ENCODE measurements around the gene ENPP1. TPM values are rescaled to one million over a fixed set of nuclear protein-coding genes. Genes with fewer than 3 reads are reported as not detected.

Gene ENPP1
- total and polyA plus RNA-seq, 2 experiments from 2014 or later, result 34.2 to 53.7 TPM

DNA sequence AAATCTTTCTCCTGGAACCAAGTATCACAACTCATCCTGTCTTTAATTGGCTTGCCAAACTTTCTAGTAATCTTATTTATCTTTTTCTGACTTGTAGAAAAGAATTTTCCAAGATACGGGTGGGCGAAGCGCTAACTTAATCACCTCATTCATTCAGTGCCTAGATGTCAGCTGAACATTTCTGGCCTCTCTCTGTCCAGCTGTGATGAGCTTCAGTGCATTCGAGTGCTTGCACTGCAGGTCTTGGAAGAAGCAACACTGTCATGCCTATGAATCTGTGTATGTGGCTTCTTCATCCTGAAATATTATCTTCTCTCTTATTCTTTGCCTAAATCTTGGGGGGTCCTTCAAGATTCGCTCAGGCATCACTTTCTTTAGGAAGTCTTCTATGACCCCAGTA is 16.3 kb upstream of the ENPP1 start:
- Histone ChIP-seq H3K9ac (no peak overlapping the region), H3K9me2 (ENCODE audit: insufficient read depth) (no peaks in the 10 kb centered on the region), H3K27ac (no peak overlapping the region), H3K4me2 (ENCODE audit: unreplicated experiment) (no peak overlapping the region), H2AFZ (no peak overlapping the region), H3K79me2 (ENCODE audit: insufficient read depth) (no peaks in the 10 kb centered on the region), H3K9me3 (ENCODE audit: low read depth) (no peaks in the 10 kb centered on the region), H4K20me1 (ENCODE audit: insufficient read depth) (no peaks in the 10 kb centered on the region), H3F3A (ENCODE audit: insufficient read depth) (peaks cover 23% of the 10 kb centered on the region), H3K4me1 (ENCODE audit: insufficient read depth) (peaks cover 29% of the 10 kb centered on the region), H3K27me3 (replicated peaks; ENCODE audit: insufficient read depth) (no peaks in the 10 kb centered on the region), H3K36me3 (ENCODE audit: low read depth) (no peaks in the 10 kb centered on the region), H3K4me3 (no peak overlapping the region)
- WGBS, 2 experiments (ENCODE audit: low coverage in 1 of 2, low lambda C conversion rate in 2 of 2, missing lambda C conversion rate in 2 of 2), result 65% methylated on average over 5 of the region's 5 CpGs
- TF ChIP-seq EZH2 (IDR thresholded peaks at IDR 0.05; ENCODE audit: insufficient read depth, poor library complexity, severe bottlenecking), result no peak
- TF ChIP-seq EZH2phosphoT487 (IDR thresholded peaks at IDR 0.05; ENCODE audit: insufficient read depth, low read depth), result no peak
- in situ Hi-C loops (cut with MboI), result no loop called here
- DNase-seq, result no peak

DNA sequence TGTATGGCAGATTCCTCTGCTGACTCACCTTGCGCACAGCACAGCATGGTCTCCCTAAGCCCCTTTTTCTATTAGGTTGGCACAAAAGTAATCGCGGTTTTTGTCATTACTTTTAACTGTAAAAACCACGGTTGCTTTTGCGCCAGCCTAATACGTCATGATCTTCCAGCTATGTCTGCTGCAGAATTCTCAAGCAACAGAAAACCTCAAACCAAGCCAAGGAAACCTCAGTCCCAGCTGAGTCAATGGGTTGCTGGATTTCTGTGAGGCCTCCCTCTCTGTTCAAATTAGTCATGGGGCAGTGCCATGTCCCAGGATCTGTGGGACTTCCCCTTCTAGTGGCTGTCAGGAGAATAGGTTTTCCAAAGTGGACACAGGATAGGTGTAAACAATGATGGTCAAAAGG is 15.7 kb upstream of the ENPP1 start:
- peaks cover 25% of the 10 kb centered on the region for H3K4me1 ChIP-seq (ENCODE audit: insufficient read depth)
- no peak overlapping the region for H3K4me2 ChIP-seq (ENCODE audit: unreplicated experiment)
- no peak overlapping the region for H3K4me3 ChIP-seq
- H3K9me2 ChIP-seq (ENCODE audit: insufficient read depth), result no peaks in the 10 kb centered on the region
- no peak overlapping the region for H2AFZ ChIP-seq
- no peaks in the 10 kb centered on the region for H3K79me2 ChIP-seq (ENCODE audit: insufficient read depth)
- DNase-seq, result peak; percentile 55
- no peaks in the 10 kb centered on the region for H3K36me3 ChIP-seq (ENCODE audit: low read depth)
- no peak overlapping the region for H3K9ac ChIP-seq
- no peaks in the 10 kb centered on the region for H4K20me1 ChIP-seq (ENCODE audit: insufficient read depth)
- no peaks in the 10 kb centered on the region for H3K27me3 ChIP-seq (replicated peaks; ENCODE audit: insufficient read depth)
- 84 to 86% methylated on average over 6 of the region's 6 CpGs for WGBS, 2 experiments (ENCODE audit: low coverage in 1 of 2, low lambda C conversion rate in 2 of 2, missing lambda C conversion rate in 2 of 2)
- H3K27ac ChIP-seq, result no peak overlapping the region
- TF ChIP-seq EZH2 (IDR thresholded peaks at IDR 0.05; ENCODE audit: insufficient read depth, poor library complexity, severe bottlenecking) (no peak), EZH2phosphoT487 (IDR thresholded peaks at IDR 0.05; ENCODE audit: insufficient read depth, low read depth) (no peak)
- no peaks in the 10 kb centered on the region for H3K9me3 ChIP-seq (ENCODE audit: low read depth)
- in situ Hi-C loops (cut with MboI), result no loop called here
- peaks cover 17% of the 10 kb centered on the region for H3F3A ChIP-seq (ENCODE audit: insufficient read depth)

DNA sequence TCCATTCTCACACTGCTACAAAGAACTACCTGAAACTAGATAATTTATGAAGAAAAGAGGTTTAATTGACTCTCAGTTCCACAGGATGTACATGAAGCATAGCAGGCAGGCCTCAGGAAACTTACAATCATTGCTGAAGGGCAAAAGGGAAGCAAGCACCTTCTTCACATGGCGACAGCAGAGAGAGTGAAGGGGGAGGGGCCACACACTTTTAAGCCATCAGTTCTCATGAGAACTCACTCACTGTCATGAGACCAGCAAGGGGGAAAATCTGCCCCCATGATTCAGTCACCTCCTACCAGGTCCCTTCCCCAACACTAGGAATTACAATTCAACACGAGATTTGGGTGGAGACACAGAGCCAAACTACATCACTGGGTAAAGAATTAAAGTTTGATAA is 12.5 kb upstream of the ENPP1 start:
- WGBS, 2 experiments (ENCODE audit: low coverage in 1 of 2, low lambda C conversion rate in 2 of 2, missing lambda C conversion rate in 2 of 2), result 76 to 79% methylated on average over 2 of the region's 2 CpGs

DNA sequence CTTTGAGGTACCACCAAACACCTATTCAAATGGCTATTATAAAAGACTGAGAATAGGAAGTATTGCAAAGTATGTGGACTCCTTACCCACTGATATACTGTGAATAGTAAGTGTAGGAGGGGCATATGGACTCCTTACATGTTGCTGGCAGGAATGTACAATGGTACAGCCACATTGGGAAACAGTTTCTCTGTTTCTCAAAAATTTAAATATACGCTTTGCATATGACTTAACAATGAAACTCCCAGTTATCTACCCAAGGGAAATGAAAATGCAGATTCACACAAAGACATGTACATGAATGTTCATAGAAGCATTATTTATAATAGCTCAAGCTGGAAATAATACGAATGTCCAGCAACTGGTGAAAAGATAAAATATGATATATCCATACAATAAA is 5.5 kb upstream of the ENPP1 start:
- Histone ChIP-seq H3K9me3 (ENCODE audit: low read depth) (no peaks in the 10 kb centered on the region), H3K27ac (no peak overlapping the region), H3K9me2 (ENCODE audit: insufficient read depth) (no peaks in the 10 kb centered on the region), H4K20me1 (ENCODE audit: insufficient read depth) (no peaks in the 10 kb centered on the region), H3K79me2 (ENCODE audit: insufficient read depth) (no peaks in the 10 kb centered on the region), H3F3A (ENCODE audit: insufficient read depth) (peaks cover 8% of the 10 kb centered on the region), H3K9ac (no peak overlapping the region), H3K4me3 (no peak overlapping the region), H3K4me2 (ENCODE audit: unreplicated experiment) (no peak overlapping the region), H3K27me3 (replicated peaks; ENCODE audit: insufficient read depth) (no peaks in the 10 kb centered on the region), H2AFZ (no peak overlapping the region), H3K4me1 (ENCODE audit: insufficient read depth) (no peaks in the 10 kb centered on the region), H3K36me3 (ENCODE audit: low read depth) (no peaks in the 10 kb centered on the region)
- TF ChIP-seq EZH2phosphoT487 (IDR thresholded peaks at IDR 0.05; ENCODE audit: insufficient read depth, low read depth) (no peak), EZH2 (IDR thresholded peaks at IDR 0.05; ENCODE audit: insufficient read depth, poor library complexity, severe bottlenecking) (no peak)
- DNase-seq, result no peak
- in situ Hi-C loops (cut with MboI), result no loop called here
- 95% methylated on average over 2 of the region's 2 CpGs for WGBS, 2 experiments (ENCODE audit: low coverage in 1 of 2, low lambda C conversion rate in 2 of 2, missing lambda C conversion rate in 2 of 2)

More for the DNA sequence above, 12.5 kb upstream of the ENPP1 start:
- Histone ChIP-seq H3K9ac (no peak overlapping the region), H3K4me2 (ENCODE audit: unreplicated experiment) (no peak overlapping the region), H3F3A (ENCODE audit: insufficient read depth) (no peaks in the 10 kb centered on the region), H3K36me3 (ENCODE audit: low read depth) (no peaks in the 10 kb centered on the region), H3K9me3 (ENCODE audit: low read depth) (no peaks in the 10 kb centered on the region), H2AFZ (no peak overlapping the region), H3K27me3 (replicated peaks; ENCODE audit: insufficient read depth) (no peaks in the 10 kb centered on the region), H3K4me1 (ENCODE audit: insufficient read depth) (no peaks in the 10 kb centered on the region), H3K79me2 (ENCODE audit: insufficient read depth) (no peaks in the 10 kb centered on the region), H3K9me2 (ENCODE audit: insufficient read depth) (no peaks in the 10 kb centered on the region), H3K27ac (no peak overlapping the region), H3K4me3 (no peak overlapping the region), H4K20me1 (ENCODE audit: insufficient read depth) (no peaks in the 10 kb centered on the region)
- in situ Hi-C loops (cut with MboI), result no loop called here
- TF ChIP-seq EZH2phosphoT487 (IDR thresholded peaks at IDR 0.05; ENCODE audit: insufficient read depth, low read depth) (no peak), EZH2 (IDR thresholded peaks at IDR 0.05; ENCODE audit: insufficient read depth, poor library complexity, severe bottlenecking) (no peak)
- DNase-seq, result no peak
